T-helper 17 cell (primary cell): ENCODE results near the gene NSD1. TPM values are rescaled to one million over a fixed set of nuclear protein-coding genes. Genes with fewer than 3 reads are reported as not detected.
A peak's percentile ranks its signal among the peaks of the same experiment; 100 is the strongest.

ENCODE experiments used
- ATAC-seq: fragments of 150-1000 bp; cut with Tn5 transposase; 2 replicates; pipeline ENCODE4 v1.10.0; 2021; ENCODE audit warnings: mild to moderate bottlenecking, moderate library complexity
- DNase-seq, 3 donors: peaks; one replicate each; pipeline versions ENCODE4 v3.0.0 to v3.0.0-alpha.2; 2020 to 2021
- H3K9me3 ChIP-seq: one replicate; pipeline ENCODE4 v1.7.0; 2013; ENCODE audit warnings: low read length, mild to moderate bottlenecking; ENCODE audit not compliant: control insufficient read depth, poor library complexity, severe bottlenecking
- H3K27ac Mint-ChIP-seq: one replicate; pipeline ENCODE4 v1.8.0; 2022; ENCODE audit warnings: mild to moderate bottlenecking, moderate library complexity, mixed read lengths
- H3K27me3 Mint-ChIP-seq: one replicate; pipeline ENCODE4 v1.8.0; 2022; ENCODE audit warnings: mixed read lengths
- H3K36me3 Mint-ChIP-seq: one replicate; pipeline ENCODE4 v1.8.0; 2022; ENCODE audit warnings: low read depth, mixed read lengths
- H3K4me1 Mint-ChIP-seq: one replicate; pipeline ENCODE4 v1.8.0; 2022; ENCODE audit warnings: mild to moderate bottlenecking, mixed read lengths
- H3K4me3 Mint-ChIP-seq: one replicate; pipeline ENCODE4 v1.8.0; 2022; ENCODE audit warnings: mild to moderate bottlenecking, moderate library complexity, mixed read lengths
- total RNA-seq, 4 donors: library from RNA in 2 of 4; stranded (reverse) in 2 of 4; gene quantifications; one replicate each; pipeline ENCODE4 v1.2.3 and lab custom pipeline; 2022 to 2026

Gene NSD1
- total RNA-seq, 2 donors from 2014 or later, result 103 TPM

GRCh38 chr5:177107159-177107558 lies 26.4 kb upstream of the NSD1 start:
- no peak for ATAC-seq
- no peak for DNase-seq
- Mint-ChIP-seq H3K27me3 (peaks cover 21% of the 10 kb centered on the region), H3K4me1 (peaks cover 2% of the 10 kb centered on the region), H3K27ac (no peak overlapping the region), H3K36me3 (no peaks in the 10 kb centered on the region), H3K4me3 (no peak overlapping the region)
- no peaks in the 10 kb centered on the region for H3K9me3 ChIP-seq

- no peak for ATAC-seq
- Mint-ChIP-seq H3K27me3 (peaks cover 9% of the 10 kb centered on the region), H3K4me1 (peaks cover 6% of the 10 kb centered on the region), H3K4me3 (no peak overlapping the region), H3K36me3 (no peaks in the 10 kb centered on the region), H3K27ac (no peak overlapping the region)
- no peak for DNase-seq
- H3K9me3 ChIP-seq, result no peaks in the 10 kb centered on the region
Measured at GRCh38 chr5:177109810-177110209, 23.8 kb upstream of the NSD1 start.

GRCh38 chr5:177111720-177112394 lies 21.7 kb upstream of the NSD1 start:
- DNase-seq, result peak; percentile 37 to 48 (median 46)
- ATAC-seq, result peak; percentile 50
- peak overlapping the region; percentile 70 for H3K4me3 Mint-ChIP-seq
- peaks cover 4% of the 10 kb centered on the region for H3K27me3 Mint-ChIP-seq
- no peak overlapping the region for H3K27ac Mint-ChIP-seq
- no peaks in the 10 kb centered on the region for H3K36me3 Mint-ChIP-seq
- H3K4me1 Mint-ChIP-seq, result peaks cover 14% of the 10 kb centered on the region
- H3K9me3 ChIP-seq, result no peaks in the 10 kb centered on the region

GRCh38 chr5:177112589-177113220 lies 20.9 kb upstream of the NSD1 start:
- DNase-seq, result no peak
- peaks cover 21% of the 10 kb centered on the region for H3K4me1 Mint-ChIP-seq

GRCh38 chr5:177113566-177114424 lies 19.8 kb upstream of the NSD1 start:
- ATAC-seq (peak; percentile 60), DNase-seq (peak; percentile 51 to 76 (median 63))
- no peaks in the 10 kb centered on the region for H3K9me3 ChIP-seq
- Mint-ChIP-seq H3K27me3 (no peaks in the 10 kb centered on the region), H3K36me3 (no peaks in the 10 kb centered on the region), H3K27ac (no peak overlapping the region), H3K4me3 (no peak overlapping the region), H3K4me1 (peaks cover 24% of the 10 kb centered on the region)

More at GRCh38 chr5:177112589-177113220, 20.9 kb upstream of the NSD1 start:
- no peak for ATAC-seq
- H3K27me3 Mint-ChIP-seq, result peaks cover under 1% of the 10 kb centered on the region
- no peaks in the 10 kb centered on the region for H3K36me3 Mint-ChIP-seq
- no peaks in the 10 kb centered on the region for H3K9me3 ChIP-seq
- H3K27ac Mint-ChIP-seq, result no peak overlapping the region
- H3K4me3 Mint-ChIP-seq, result no peak overlapping the region

GRCh38 chr5:177116631-177117373 lies 16.8 kb upstream of the NSD1 start:
- peak overlapping the region; percentile 87 for H3K27ac Mint-ChIP-seq
- DNase-seq, result peak; percentile 72 to 77 (median 75)
- no peaks in the 10 kb centered on the region for H3K27me3 Mint-ChIP-seq
- ATAC-seq, result peak; percentile 99
- peaks cover 23% of the 10 kb centered on the region for H3K4me1 Mint-ChIP-seq
- no peaks in the 10 kb centered on the region for H3K36me3 Mint-ChIP-seq
- peak overlapping the region; percentile 86 for H3K4me3 Mint-ChIP-seq
- no peaks in the 10 kb centered on the region for H3K9me3 ChIP-seq

- H3K9me3 ChIP-seq, result no peaks in the 10 kb centered on the region
- peaks cover 21% of the 10 kb centered on the region for H3K4me1 Mint-ChIP-seq
- no peaks in the 10 kb centered on the region for H3K36me3 Mint-ChIP-seq
- peak overlapping the region; percentile 86 for H3K4me3 Mint-ChIP-seq
- H3K27ac Mint-ChIP-seq, result peak overlapping the region; percentile 87
- DNase-seq (no peak), ATAC-seq (no peak)
- H3K27me3 Mint-ChIP-seq, result no peaks in the 10 kb centered on the region
Measured at GRCh38 chr5:177117441-177118045, 16.0 kb upstream of the NSD1 start.

- Mint-ChIP-seq H3K4me1 (peaks cover 8% of the 10 kb centered on the region), H3K27ac (no peak overlapping the region), H3K36me3 (no peaks in the 10 kb centered on the region), H3K27me3 (no peaks in the 10 kb centered on the region), H3K4me3 (no peak overlapping the region)
- DNase-seq (no peak), ATAC-seq (no peak)
- no peaks in the 10 kb centered on the region for H3K9me3 ChIP-seq
Measured at GRCh38 chr5:177122566-177122965, 11.0 kb upstream of the NSD1 start.

GRCh38 chr5:177123789-177124485 lies 9.6 kb upstream of the NSD1 start:
- H3K27ac Mint-ChIP-seq, result peak overlapping the region; percentile 14
- H3K4me3 Mint-ChIP-seq, result peak overlapping the region; percentile 56
- H3K36me3 Mint-ChIP-seq, result no peaks in the 10 kb centered on the region
- DNase-seq (no peak), ATAC-seq (no peak)
- H3K4me1 Mint-ChIP-seq, result peaks cover 15% of the 10 kb centered on the region
- H3K9me3 ChIP-seq, result no peaks in the 10 kb centered on the region
- H3K27me3 Mint-ChIP-seq, result no peaks in the 10 kb centered on the region

- H3K9me3 ChIP-seq, result no peaks in the 10 kb centered on the region
- Mint-ChIP-seq H3K27me3 (no peaks in the 10 kb centered on the region), H3K4me1 (peaks cover 21% of the 10 kb centered on the region), H3K36me3 (no peaks in the 10 kb centered on the region), H3K4me3 (no peak overlapping the region), H3K27ac (peak overlapping the region; percentile 14)
- ATAC-seq, result peak; percentile 58
- no peak for DNase-seq
Measured at GRCh38 chr5:177124486-177124991, 9.0 kb upstream of the NSD1 start.

GRCh38 chr5:177126771-177127170 lies 6.8 kb upstream of the NSD1 start:
- DNase-seq, result no peak
- Mint-ChIP-seq H3K4me1 (peaks cover 38% of the 10 kb centered on the region), H3K27ac (no peak overlapping the region), H3K36me3 (no peaks in the 10 kb centered on the region), H3K4me3 (no peak overlapping the region), H3K27me3 (no peaks in the 10 kb centered on the region)
- no peaks in the 10 kb centered on the region for H3K9me3 ChIP-seq
- no peak for ATAC-seq

GRCh38 chr5:177128551-177128981 lies 5.0 kb upstream of the NSD1 start:
- Mint-ChIP-seq H3K27me3 (no peaks in the 10 kb centered on the region), H3K4me3 (peak overlapping the region; percentile 82), H3K36me3 (no peaks in the 10 kb centered on the region), H3K27ac (peak overlapping the region; percentile 89), H3K4me1 (peaks cover 38% of the 10 kb centered on the region)
- ATAC-seq, result peak; percentile 20
- DNase-seq, result peak in 1 of 3 donors; percentile 29
- no peaks in the 10 kb centered on the region for H3K9me3 ChIP-seq
